Measurements from ENCODE around the gene NRXN3.

NRXN3 gene

GRCh38 chr14:79162833-79163232 lies 992.7 kb downstream of the NRXN3 start:
- no peak for DNase-seq (ENCODE audit: extremely low read depth, low read depth)
- TF ChIP-seq CTCF (IDR thresholded peaks at IDR 0.05; ENCODE audit: low read depth, low read length) = no peak

GRCh38 chr14:79165471-79166090 lies 995.4 kb downstream of the NRXN3 start:
- TF ChIP-seq CTCF (IDR thresholded peaks at IDR 0.05; ENCODE audit: low read depth, low read length) = no peak
- DNase-seq (ENCODE audit: extremely low read depth, low read depth) = no peak

GRCh38 chr14:79166171-79166570 lies 996.0 kb downstream of the NRXN3 start:
- no peak for DNase-seq (ENCODE audit: extremely low read depth, low read depth)
- no peak for TF ChIP-seq CTCF (IDR thresholded peaks at IDR 0.05; ENCODE audit: low read depth, low read length)

GRCh38 chr14:79167957-79168356 lies 997.8 kb downstream of the NRXN3 start:
- no peak for DNase-seq (ENCODE audit: extremely low read depth, low read depth)
- no peak for TF ChIP-seq CTCF (IDR thresholded peaks at IDR 0.05; ENCODE audit: low read depth, low read length)

- DNase-seq (ENCODE audit: extremely low read depth, low read depth) = no peak
- no peak for TF ChIP-seq CTCF (IDR thresholded peaks at IDR 0.05; ENCODE audit: low read depth, low read length)
These were observed 1005.5 kb downstream of the NRXN3 start for GRCh38 chr14:79175671-79176070.

- DNase-seq (ENCODE audit: extremely low read depth, low read depth) = no peak
- no peak for TF ChIP-seq CTCF (IDR thresholded peaks at IDR 0.05; ENCODE audit: low read depth, low read length)
These were observed 1006.9 kb downstream of the NRXN3 start for GRCh38 chr14:79177106-79177505.

GRCh38 chr14:79178719-79179118 lies 1008.5 kb downstream of the NRXN3 start:
- TF ChIP-seq CTCF (IDR thresholded peaks at IDR 0.05; ENCODE audit: low read depth, low read length) = no peak
- no peak for DNase-seq (ENCODE audit: extremely low read depth, low read depth)
